ENCODE results near the gene ANKRD11. TPM values are rescaled to one million over a fixed set of nuclear protein-coding genes. Genes with fewer than 3 reads are reported as not detected.
"Not testable (repeated sequence)": the region's sequence is repeated elsewhere in the genome, so short reads cannot be mapped to it uniquely, and the experiment has no call there.

The ANKRD11 gene
- total RNA-seq, 1 experiment from 2014 or later: 266 TPM

DNA sequence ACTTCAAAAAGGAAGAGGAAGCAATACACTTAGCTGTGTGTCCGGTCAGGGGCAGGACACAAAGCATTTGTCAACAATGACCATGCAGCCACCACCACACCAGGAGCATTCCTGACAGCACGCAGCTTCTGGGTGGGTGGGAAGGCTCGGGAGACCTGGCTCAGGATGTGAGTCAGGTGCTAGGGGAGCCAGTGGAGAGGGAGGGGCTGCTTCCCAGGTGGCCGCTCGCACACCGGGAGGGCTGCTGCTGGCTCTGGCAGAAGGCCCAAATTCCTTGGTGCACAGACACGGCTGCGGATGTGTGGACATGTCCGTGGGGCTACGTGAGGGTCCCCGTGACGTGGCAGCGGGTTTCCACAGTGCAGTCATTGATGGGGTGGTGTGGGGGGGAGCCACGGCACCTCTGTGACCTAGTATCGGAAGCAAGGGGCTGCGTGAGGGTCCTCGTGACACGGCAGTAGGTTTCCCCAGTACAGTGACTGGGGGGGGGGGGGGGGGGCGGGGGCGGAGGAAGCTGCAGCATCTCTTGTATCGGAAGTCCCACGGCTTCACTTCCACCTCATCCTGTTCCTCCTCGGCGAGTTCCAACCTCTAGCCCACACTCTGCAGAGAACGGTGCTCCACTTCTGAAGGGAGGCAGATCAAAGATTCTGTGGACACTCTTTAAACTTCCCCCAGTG is 160.0 kb downstream of the ANKRD11 start (continued):
- TF ChIP-seq ZNF274 (IDR thresholded peaks at IDR 0.05; ENCODE audit: low read depth, low read length): no peak

DNA sequence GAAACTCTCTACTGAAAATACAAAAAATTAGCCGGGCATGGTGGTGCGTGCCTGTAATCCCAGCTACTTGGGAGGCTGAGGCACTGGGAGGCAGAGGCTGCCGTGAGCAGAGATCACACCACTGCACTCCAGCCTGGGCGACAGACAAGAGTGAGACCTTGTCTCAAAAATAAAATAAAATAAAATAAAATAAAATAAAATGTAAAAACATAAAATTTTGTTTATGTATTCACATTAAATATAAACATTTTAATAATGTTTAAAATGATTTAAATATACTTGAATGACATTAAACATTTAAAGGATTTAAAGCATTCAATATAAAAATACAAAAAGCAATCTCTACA is 160.6 kb downstream of the ANKRD11 start:
- peaks cover 100% of the 10 kb centered on the region for H3K79me2 ChIP-seq (ENCODE audit: insufficient read depth, low read length)
- H3K27me3 ChIP-seq (ENCODE audit: insufficient read depth, low read length); H4K20me1 ChIP-seq (ENCODE audit: insufficient read depth); ATAC-seq; BruUV-seq (replicated peaks); H3K9me2 ChIP-seq (ENCODE audit: insufficient read depth); H3K9me3 ChIP-seq (ENCODE audit: control insufficient read depth in 1 of 2, insufficient read depth in 1 of 2, low read depth in 1 of 2, low read length in 2 of 2); H2AFZ ChIP-seq (ENCODE audit: low read depth, low read length, poor library complexity, severe bottlenecking); H3K36me3 ChIP-seq (ENCODE audit: control insufficient read depth in 1 of 2, insufficient read depth in 2 of 2, low read length in 2 of 2); DNase-seq (ENCODE audit: low read depth, low spot score): not testable (repeated sequence)
- H3K4me3 ChIP-seq (replicated peaks in 1 of 2; ENCODE audit: low read depth in 1 of 2, low read length in 2 of 2): peak overlapping the region; percentile 15 to 47
- H3K4me1 ChIP-seq (ENCODE audit: control insufficient read depth in 1 of 2, insufficient read depth in 2 of 2, low read length in 2 of 2): peaks cover 96 to 98% of the 10 kb centered on the region in 2 experiments
- ChIA-PET POLR2A (interaction anchor here (0.9 to 1.6 kb wide), 2 partner anchors 9 to 229 kb away, joined by 3 to 5 read pairs; no protein-coding TSS in a partner anchor), RAD21 (ENCODE audit: low non-redundant PET in 1 of 2, low total read pairs in 2 of 2, uncharacterized antibody in 2 of 2, unreplicated experiment in 2 of 2) (interaction anchor here in 1 of 2 experiments (0.6 kb wide), 1 partner anchor 36 kb away, joined by 3 read pairs; no protein-coding TSS in a partner anchor), CTCF (interaction anchor here (1.5 kb wide), 1 partner anchor 10 kb away, joined by 3 read pairs; no protein-coding TSS in a partner anchor)
- peak overlapping the region; percentile 80 for H3K27ac ChIP-seq (ENCODE audit: low read depth, low read length)
- intact Hi-C loops (cut with micrococcal nuclease): loop anchor here (1.0 to 10.0 kb wide), 4 partner anchors 85 to 227 kb away; partner anchors contain the start of gene SPG7
- peak overlapping the region; percentile 89 for H3K4me2 ChIP-seq (ENCODE audit: low read length)
- H3K9ac ChIP-seq (ENCODE audit: low read length): peak overlapping the region; percentile 43

DNA sequence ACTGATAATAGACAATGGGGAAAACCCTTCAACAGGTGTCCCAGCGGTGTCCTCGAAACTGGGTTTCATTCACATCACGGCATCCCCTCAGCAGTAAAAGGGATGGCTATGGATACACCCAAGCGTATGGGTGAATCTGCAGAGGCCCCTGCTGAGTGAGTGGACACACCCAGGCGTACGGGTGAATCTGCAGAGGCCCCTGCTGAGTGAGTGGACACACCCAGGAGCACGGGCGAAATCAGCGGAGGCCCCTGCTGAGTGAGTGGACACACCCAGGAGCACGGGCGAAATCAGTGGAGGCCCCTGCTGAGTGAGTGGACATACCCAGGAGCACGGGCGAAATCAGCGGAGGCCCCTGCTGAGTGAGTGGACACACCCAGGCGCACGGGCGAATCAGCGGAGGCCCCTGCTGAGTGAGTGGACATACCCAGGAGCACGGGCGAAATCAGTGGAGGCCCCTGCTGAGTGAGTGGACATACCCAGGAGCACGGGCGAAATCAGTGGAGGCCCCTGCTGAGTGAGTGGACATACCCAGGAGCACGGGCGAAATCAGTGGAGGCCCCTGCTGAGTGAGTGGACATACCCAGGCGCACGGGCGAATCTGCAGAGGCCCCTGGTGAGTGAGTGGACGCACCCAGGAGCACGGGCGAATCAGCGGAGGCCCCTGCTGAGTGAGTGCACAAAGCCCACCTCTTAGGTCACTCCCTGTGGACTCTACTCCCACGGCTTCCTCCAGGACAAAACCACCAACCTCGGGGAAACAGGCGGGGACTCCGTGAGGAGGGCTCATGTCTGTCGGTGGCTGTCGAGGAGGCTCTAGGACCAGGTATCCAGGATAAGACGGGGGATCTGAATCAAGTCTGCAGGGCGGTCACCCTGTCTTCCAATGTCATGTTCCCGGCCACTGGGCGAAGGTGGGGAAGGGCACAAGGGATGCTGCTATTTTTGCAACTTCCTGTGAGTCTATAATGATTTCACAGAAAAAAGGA is 161.7 kb downstream of the ANKRD11 start:
- H3K9me2 ChIP-seq (ENCODE audit: insufficient read depth); H2AFZ ChIP-seq (ENCODE audit: low read depth, low read length, poor library complexity, severe bottlenecking); H4K20me1 ChIP-seq (ENCODE audit: insufficient read depth); H3K9me3 ChIP-seq (ENCODE audit: control insufficient read depth in 1 of 2, insufficient read depth in 1 of 2, low read depth in 1 of 2, low read length in 2 of 2); CTCF ChIA-PET; H3K36me3 ChIP-seq (ENCODE audit: control insufficient read depth in 1 of 2, insufficient read depth in 2 of 2, low read length in 2 of 2); BruUV-seq (replicated peaks); ATAC-seq; DNase-seq (ENCODE audit: low read depth, low spot score); RAD21 ChIA-PET (ENCODE audit: low non-redundant PET in 1 of 2, low total read pairs in 2 of 2, uncharacterized antibody in 2 of 2, unreplicated experiment in 2 of 2); H3K27me3 ChIP-seq (ENCODE audit: insufficient read depth, low read length): not testable (repeated sequence)
- Histone ChIP-seq H3K9ac (ENCODE audit: low read length) (peak overlapping the region; percentile 55), H3K4me3 (replicated peaks in 1 of 2; ENCODE audit: low read depth in 1 of 2, low read length in 2 of 2) (peak overlapping the region; percentile 4 to 17; a peak in 2 of 4 replicates), H3K27ac (ENCODE audit: low read depth, low read length) (peak overlapping the region; percentile 80), H3K4me1 (ENCODE audit: control insufficient read depth in 1 of 2, insufficient read depth in 2 of 2, low read length in 2 of 2) (peaks cover 96 to 98% of the 10 kb centered on the region in 2 experiments), H3K4me2 (ENCODE audit: low read length) (peak overlapping the region; percentile 89), H3K79me2 (ENCODE audit: insufficient read depth, low read length) (peaks cover 100% of the 10 kb centered on the region)
- intact Hi-C loops (cut with micrococcal nuclease): loop anchor here (2.0 to 10.0 kb wide), 2 partner anchors 84 to 180 kb away; partner anchors contain the start of gene SPG7
- POLR2A ChIA-PET: interaction anchor here (1.6 kb wide), 1 partner anchor 230 kb away, joined by 5 read pairs; no protein-coding TSS in a partner anchor
- peak; percentile 16 for TF ChIP-seq POLR2AphosphoS5 (IDR thresholded peaks at IDR 0.05; ENCODE audit: low read depth, low read length)

All from HCT116 (cell line).